Keratinocyte (primary cell): ENCODE data around the gene USP30. TPM values are rescaled to one million over a fixed set of nuclear protein-coding genes. Genes with fewer than 3 reads are reported as not detected.

Experiments used
- DNase-seq: peaks from one replicate; pipeline ENCODE4 v3.0.0-alpha.2; 2011; ENCODE audit warnings: low read depth, missing footprints, low spot score
- FAIRE-seq: peaks from 2 replicates; lab custom pipeline; 2011; peaks lifted over from hg19 to GRCh38; lab: Jason Lieb, UNC
- H2AFZ ChIP-seq: 2 replicates; pipeline ENCODE4 v1.6.0; 2012; ENCODE audit warnings: low read length, control low read depth, inconsistent platforms; ENCODE audit not compliant: control insufficient read depth
- H3K27ac ChIP-seq: 2 replicates; pipeline ENCODE4 v1.5.1; 2011; ENCODE audit warnings: low read length; ENCODE audit not compliant: control insufficient read depth, insufficient read depth
- H3K27me3 ChIP-seq: 3 replicates; pipeline ENCODE4 v1.6.0; 2011; ENCODE audit warnings: low read length; ENCODE audit not compliant: control insufficient read depth, insufficient read depth; ENCODE audit errors: extremely low read depth
- H3K36me3 ChIP-seq, 2 experiments: 2 replicates in 1 of 2; 3 replicates in 1 of 2; pipeline ENCODE4 v1.5.1; 2011; ENCODE audit warnings: low read length in 2 of 2, mild to moderate bottlenecking in 1 of 2; ENCODE audit not compliant: control insufficient read depth in 2 of 2, insufficient read depth in 2 of 2; ENCODE audit errors: extremely low read depth in 1 of 2
- H3K4me1 ChIP-seq: 3 replicates; pipeline ENCODE4 v1.5.1; 2011; ENCODE audit warnings: low read length; ENCODE audit not compliant: control insufficient read depth, insufficient read depth; ENCODE audit errors: extremely low read depth
- H3K4me2 ChIP-seq: 3 replicates; pipeline ENCODE4 v1.6.0; 2011; ENCODE audit warnings: low read depth, low read length; ENCODE audit not compliant: control insufficient read depth, insufficient read depth; ENCODE audit errors: extremely low read depth
- H3K4me3 ChIP-seq, 3 experiments: fragments of 200-600 bp in 1 of 3; sonication (generic) in 1 of 3; 2 replicates in 2 of 3; 3 replicates in 1 of 3; pipeline ENCODE4 v1.5.1; 2011 to 2016; ENCODE audit warnings: low read length in 3 of 3, mild to moderate bottlenecking in 3 of 3, control low read depth in 2 of 3, inconsistent platforms in 1 of 3, low read depth in 1 of 3, mixed read lengths in 1 of 3, mixed run types in 1 of 3, moderate library complexity in 1 of 3; ENCODE audit not compliant: control insufficient read depth in 2 of 3, insufficient read depth in 2 of 3; ENCODE audit errors: extremely low read depth in 1 of 3
- H3K79me2 ChIP-seq: 2 replicates; pipeline ENCODE4 v1.6.0; 2012; ENCODE audit warnings: low read length; ENCODE audit not compliant: control insufficient read depth, insufficient read depth
- H3K9ac ChIP-seq: 3 replicates; pipeline ENCODE4 v1.6.0; 2011; ENCODE audit warnings: low read length; ENCODE audit not compliant: control insufficient read depth, insufficient read depth; ENCODE audit errors: extremely low read depth
- H3K9me1 ChIP-seq: 3 replicates; pipeline ENCODE4 v1.6.0; 2011; ENCODE audit warnings: low read length; ENCODE audit not compliant: control insufficient read depth, insufficient read depth; ENCODE audit errors: extremely low read depth
- H3K9me3 ChIP-seq: 2 replicates; pipeline ENCODE4 v1.5.1; 2012; ENCODE audit warnings: low read depth, low read length; ENCODE audit not compliant: control insufficient read depth
- H4K20me1 ChIP-seq: 3 replicates; pipeline ENCODE4 v1.6.0; 2011; ENCODE audit warnings: low read length; ENCODE audit not compliant: control insufficient read depth, insufficient read depth; ENCODE audit errors: extremely low read depth
- CTCF ChIP-seq, 3 experiments: IDR thresholded peaks in 1 of 3; conservative IDR thresholded peaks in 1 of 3; optimal IDR thresholded peaks in 1 of 3; 2 replicates in 2 of 3; 3 replicates in 1 of 3; pipeline versions ENCODE3 to v1.5.1; 2011; ENCODE audit warnings: low read length in 3 of 3, mild to moderate bottlenecking in 3 of 3, moderate library complexity in 2 of 3, control low read depth in 1 of 3, inconsistent platforms in 1 of 3; ENCODE audit not compliant: insufficient read depth in 2 of 3; ENCODE audit errors: extremely low read depth in 1 of 3
- EZH2 ChIP-seq: IDR thresholded peaks from one replicate; pipeline ENCODE4 v1.6.1; 2012; ENCODE audit warnings: inconsistent platforms, mild to moderate bottlenecking, low read length, moderate library complexity
- dilution Hi-C: fragments of 300-500 bp; cut with MboI; formaldehyde crosslinking; loops from one replicate; pipeline ENCODE4 v1.7.0; 2020; ENCODE audit warnings: low sequenced_read_pairs; ENCODE audit not compliant: extremely low pct_ligation_motif_present
- polyA plus RNA-seq, 5 experiments: library from polyadenylated mRNA; depleted of rRNA in 3 of 5; stranded (reverse) in 3 of 5; stranded (forward) in 1 of 5; unstranded in 1 of 5; fragments of >200 nt; gene quantifications; 1 replicate in 1 of 5; 2 replicates in 3 of 5; 3 replicates in 1 of 5; pipeline versions ENCODE4 v1.2.1 to v1.2.3, GENCODE V29; 2011 to 2012; ENCODE audit warnings: missing spikeins in 2 of 5, low read depth in 1 of 5, low replicate concordance in 1 of 5

Gene USP30
- polyA plus RNA-seq, 1 donor (not counting 4 experiments of a cell fraction or from before 2014, with no cell fraction given): 10.0 TPM

DNA sequence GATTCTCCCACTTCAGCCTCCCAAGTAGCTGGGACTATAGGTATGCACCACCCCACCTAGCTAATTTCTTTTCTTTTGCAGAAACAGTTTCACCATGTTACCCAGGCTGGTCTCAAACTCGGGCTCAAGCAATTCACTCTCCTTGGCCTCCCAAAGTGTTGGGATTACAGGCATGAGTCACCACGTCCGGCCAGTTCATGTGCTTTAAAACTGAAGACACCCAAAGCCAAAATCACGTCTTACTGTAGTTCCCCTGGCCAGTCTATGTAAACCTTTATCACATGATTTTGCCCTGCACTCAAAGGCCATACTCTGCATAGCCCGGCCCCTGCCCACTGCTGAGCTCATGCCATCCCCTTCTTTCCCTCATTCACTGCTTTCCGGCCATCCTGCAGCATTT, 36.4 kb downstream of the USP30 start:
- no peak overlapping the region for H3K4me3 ChIP-seq
- no peak overlapping the region for H2AFZ ChIP-seq
- dilution Hi-C loops: no loop called here
- peaks cover 12% of the 10 kb centered on the region for H3K4me1 ChIP-seq
- no peaks in the 10 kb centered on the region for H3K9me3 ChIP-seq
- H3K27me3 ChIP-seq: no peaks in the 10 kb centered on the region
- peaks cover 16% of the 10 kb centered on the region for H3K79me2 ChIP-seq
- H3K27ac ChIP-seq: no peak overlapping the region
- H3K9me1 ChIP-seq: no peaks in the 10 kb centered on the region
- peaks cover 8 to 11% of the 10 kb centered on the region in 2 experiments for H3K36me3 ChIP-seq
- TF ChIP-seq CTCF (optimal IDR thresholded peaks at IDR 0.05 in 1 of 3, IDR thresholded peaks at IDR 0.05 in 1 of 3, conservative IDR thresholded peaks at IDR 0.05 in 1 of 3; ENCODE audit: extremely low read depth in 1 of 3, insufficient read depth in 2 of 3, low read length in 3 of 3) (no peak), EZH2 (no peak)
- DNase-seq (no peak), FAIRE-seq (no peak)
- no peaks in the 10 kb centered on the region for H4K20me1 ChIP-seq
- no peak overlapping the region for H3K4me2 ChIP-seq
- H3K9ac ChIP-seq: no peak overlapping the region

DNA sequence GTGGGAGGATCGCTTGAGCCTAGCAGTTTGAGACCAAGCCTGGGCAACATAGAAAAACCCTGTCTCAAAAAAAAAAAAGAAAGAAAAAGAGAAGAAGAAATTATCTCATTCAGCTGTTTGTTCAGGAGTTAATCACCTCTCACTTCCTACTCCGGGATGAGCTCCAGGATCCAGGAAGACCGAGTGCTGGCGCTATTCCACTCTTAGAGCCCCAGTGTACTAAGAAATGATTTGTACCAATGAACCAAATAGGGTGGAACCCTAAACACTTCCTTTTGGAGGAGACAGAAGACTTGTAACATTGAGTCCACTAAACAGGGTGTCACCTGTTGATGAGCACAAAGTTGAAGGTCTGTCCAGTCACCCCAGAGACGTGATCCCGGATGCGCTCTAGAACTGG, 37.3 kb downstream of the USP30 start:
- no peak overlapping the region for H3K4me2 ChIP-seq
- H3K9me3 ChIP-seq: no peaks in the 10 kb centered on the region
- DNase-seq: no peak
- peaks cover 12% of the 10 kb centered on the region for H3K4me1 ChIP-seq
- FAIRE-seq: no peak
- no peak overlapping the region for H3K27ac ChIP-seq
- no peak overlapping the region for H3K9ac ChIP-seq
- H3K27me3 ChIP-seq: no peaks in the 10 kb centered on the region
- H3K9me1 ChIP-seq: no peaks in the 10 kb centered on the region
- peaks cover 16% of the 10 kb centered on the region for H3K79me2 ChIP-seq
- no peak overlapping the region for H3K4me3 ChIP-seq
- no peaks in the 10 kb centered on the region for H4K20me1 ChIP-seq
- dilution Hi-C loops: no loop called here
- peaks cover 8 to 10% of the 10 kb centered on the region in 2 experiments for H3K36me3 ChIP-seq
- no peak overlapping the region for H2AFZ ChIP-seq
- TF ChIP-seq EZH2 (no peak), CTCF (optimal IDR thresholded peaks at IDR 0.05 in 1 of 3, IDR thresholded peaks at IDR 0.05 in 1 of 3, conservative IDR thresholded peaks at IDR 0.05 in 1 of 3; ENCODE audit: extremely low read depth in 1 of 3, insufficient read depth in 2 of 3, low read length in 3 of 3) (no peak)
